ENCODE results near the gene NOS2.
"Not testable (repeated sequence)": the region's sequence is repeated elsewhere in the genome, so short reads cannot be mapped to it uniquely, and the experiment has no call there.

NOS2 gene

GRCh38 chr17:27755706-27756466 is 44.4 kb downstream of the NOS2 start:
- DNase-seq (ENCODE audit: low read depth) = no peak

- DNase-seq (ENCODE audit: low read depth) = no peak
These were observed 45.8 kb downstream of the NOS2 start for GRCh38 chr17:27754549-27754948.

DNA sequence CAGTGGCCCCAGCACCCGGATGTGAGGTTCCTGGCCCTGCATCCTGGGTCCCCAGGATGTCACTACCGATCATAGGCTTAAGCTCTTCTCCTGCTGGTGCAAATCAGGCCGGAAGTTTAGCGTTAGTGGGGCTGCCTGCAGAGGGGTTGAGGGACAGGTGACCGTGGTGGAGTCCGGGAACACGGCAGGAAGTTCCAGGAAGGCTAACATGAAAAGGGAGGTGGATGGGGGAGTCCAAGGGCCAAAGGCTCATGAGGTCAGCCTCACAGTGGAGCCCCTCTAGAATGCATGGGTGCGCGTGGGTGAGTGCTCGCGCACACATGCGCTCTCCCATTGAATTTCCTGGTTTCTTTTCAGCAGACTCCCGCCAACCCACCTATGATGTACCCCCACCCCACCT is 46.6 kb downstream of the NOS2 start:
- not testable (repeated sequence) for DNase-seq (ENCODE audit: low read depth)

DNA sequence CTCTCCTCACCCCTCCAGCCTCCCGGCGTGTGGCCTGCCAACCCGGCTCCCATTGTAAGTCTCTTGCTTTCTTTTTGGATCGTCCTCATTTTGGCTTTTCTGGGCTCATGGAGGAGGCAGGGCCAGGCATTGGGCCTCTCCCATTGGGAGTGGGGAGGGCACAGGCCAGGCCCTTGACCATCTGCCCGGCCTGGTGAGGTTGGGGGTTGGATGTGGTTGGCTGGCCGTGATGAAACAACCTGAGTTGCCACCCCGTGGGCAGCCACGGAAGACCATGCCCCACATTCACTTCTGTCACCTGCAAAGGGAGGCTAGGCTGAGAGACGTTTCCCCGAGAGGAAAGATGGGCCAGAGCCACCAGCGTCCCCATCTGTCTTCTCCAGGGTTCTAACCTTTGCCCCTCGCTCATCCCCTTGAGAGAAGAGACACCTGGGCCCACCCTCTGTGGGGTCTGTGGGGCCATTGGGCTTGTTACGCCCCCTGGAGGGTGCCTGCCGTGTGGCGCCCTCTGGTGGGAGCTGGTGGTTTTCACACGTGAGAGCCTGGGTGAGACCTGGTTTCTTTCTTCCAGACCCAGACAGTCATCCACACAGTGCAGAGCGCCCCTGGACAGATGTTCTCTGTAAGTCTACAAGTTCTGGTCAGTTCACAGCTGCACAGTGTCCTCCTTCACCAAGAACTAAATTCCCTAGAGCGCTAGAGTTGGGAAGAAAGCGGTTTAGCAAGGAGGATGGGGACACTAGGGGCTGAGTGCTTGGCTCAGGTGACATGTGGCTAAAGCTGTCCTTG is 47.3 kb downstream of the NOS2 start:
- DNase-seq (ENCODE audit: low read depth) = not testable (repeated sequence)

DNA sequence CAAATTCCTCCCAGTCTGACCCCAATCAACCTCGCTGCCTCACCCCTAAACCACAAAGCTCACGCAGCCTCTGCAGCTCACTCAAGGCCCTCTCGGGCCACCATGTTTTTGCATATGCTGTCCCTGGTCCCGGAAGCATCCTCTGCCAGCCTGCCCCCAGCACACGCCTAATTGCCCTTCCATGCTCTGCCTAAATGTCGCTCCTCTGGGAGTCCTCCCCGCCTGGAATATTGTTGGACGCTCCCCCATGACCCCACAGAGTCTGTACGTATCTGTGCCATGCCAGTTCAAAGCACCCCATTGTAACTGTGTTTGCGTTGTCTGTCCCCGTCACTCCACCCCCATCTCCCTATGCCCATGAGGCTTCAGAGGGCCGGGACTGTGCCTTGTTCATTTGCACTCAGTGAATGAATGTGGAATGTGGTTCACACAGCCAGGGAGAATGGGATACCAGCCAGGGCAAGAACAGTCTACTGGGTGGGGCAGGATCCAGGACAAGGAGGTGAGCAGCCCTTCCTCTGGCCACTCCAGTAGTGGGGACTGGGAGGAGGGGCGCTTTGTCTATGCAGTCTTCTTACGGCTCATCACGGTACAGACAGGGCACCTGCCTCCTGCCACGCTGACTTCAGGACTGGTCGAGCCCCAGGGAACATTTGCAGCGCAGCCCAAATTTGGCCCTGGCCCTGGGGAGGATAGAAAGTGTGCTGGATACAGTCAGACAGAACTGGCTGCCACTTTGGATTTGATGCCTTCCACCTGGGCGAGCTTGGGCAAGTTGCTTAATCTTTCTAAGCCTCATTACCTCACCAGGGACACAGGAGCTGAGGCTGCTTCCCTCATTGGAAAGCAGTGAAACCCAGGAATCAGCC is 48.5 kb downstream of the NOS2 start:
- no peak for DNase-seq (ENCODE audit: low read depth)

- DNase-seq (ENCODE audit: low read depth) = no peak
These were observed 49.2 kb downstream of the NOS2 start for GRCh38 chr17:27751166-27751565.

- not testable (repeated sequence) for DNase-seq (ENCODE audit: low read depth)
These were observed 50.7 kb downstream of the NOS2 start for GRCh38 chr17:27749562-27750150.

GRCh38 chr17:27748360-27748825 is 51.9 kb downstream of the NOS2 start:
- no peak for DNase-seq (ENCODE audit: low read depth)

DNA sequence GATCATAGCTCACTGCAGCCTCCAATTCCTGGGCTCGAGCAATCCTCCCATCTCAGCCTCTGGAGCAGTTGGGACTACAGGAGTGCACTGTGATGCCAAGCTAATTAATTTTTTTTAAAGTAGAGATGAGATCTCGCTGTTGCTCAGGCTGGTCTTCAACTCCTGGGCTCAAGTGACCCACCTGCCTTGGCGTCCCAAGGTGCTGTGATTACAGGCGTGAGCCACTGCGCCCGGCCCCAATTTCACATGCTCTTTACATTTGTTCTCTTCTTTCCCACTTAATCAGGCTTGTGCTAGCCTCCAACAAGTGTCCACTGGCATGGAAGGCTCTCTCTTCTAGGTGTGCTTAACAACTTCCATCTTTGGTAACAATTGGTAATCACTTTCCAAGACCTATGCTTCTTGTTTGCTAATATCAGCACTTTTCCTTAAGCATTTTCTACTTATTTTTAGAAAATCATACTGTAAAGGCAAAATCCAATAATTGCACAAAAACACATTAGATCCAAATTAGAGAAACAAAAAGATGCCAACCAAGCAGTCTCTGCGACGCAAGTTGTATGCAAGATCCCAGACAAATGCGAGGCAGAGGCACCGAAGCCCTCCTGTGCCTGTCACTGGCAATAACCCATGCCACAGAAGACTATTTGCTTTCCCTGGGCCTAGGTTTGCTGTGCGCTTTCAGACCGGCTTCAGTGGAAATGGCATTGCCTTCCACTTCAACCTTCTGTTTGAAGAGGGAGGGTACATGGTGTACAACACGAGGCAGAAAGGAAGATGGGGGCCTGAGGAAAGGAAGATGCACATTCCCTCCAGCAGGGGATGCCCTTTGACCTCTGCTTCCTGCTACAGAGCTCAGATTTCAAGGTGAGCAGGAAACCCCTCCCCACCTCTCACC is 52.6 kb downstream of the NOS2 start:
- DNase-seq (ENCODE audit: low read depth) = no peak

- no peak for DNase-seq (ENCODE audit: low read depth)
These were observed 53.4 kb downstream of the NOS2 start for GRCh38 chr17:27746881-27747280.

DNA sequence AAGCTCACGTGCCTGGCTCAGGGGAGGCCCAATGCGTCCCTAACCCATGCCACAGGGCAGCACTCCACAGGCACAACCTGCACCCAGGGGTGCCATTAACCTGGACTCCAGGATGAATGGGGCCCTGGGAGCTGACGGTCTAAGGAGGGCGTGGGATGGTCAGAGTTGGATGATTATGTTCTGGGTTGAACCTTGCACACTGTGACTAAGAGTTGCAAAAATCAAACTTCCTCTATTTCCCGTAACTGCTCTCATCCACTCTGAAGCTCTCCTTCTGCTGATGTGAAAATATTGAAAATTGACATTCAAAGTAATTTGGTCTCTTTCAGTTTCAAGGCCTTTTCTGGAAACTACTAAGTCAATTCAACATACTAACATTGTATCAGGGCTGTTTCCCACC is 54.0 kb downstream of the NOS2 start:
- not testable (repeated sequence) for DNase-seq (ENCODE audit: low read depth)

GRCh38 chr17:27745207-27745830 is 55.0 kb downstream of the NOS2 start:
- not testable (repeated sequence) for DNase-seq (ENCODE audit: low read depth)

DNA sequence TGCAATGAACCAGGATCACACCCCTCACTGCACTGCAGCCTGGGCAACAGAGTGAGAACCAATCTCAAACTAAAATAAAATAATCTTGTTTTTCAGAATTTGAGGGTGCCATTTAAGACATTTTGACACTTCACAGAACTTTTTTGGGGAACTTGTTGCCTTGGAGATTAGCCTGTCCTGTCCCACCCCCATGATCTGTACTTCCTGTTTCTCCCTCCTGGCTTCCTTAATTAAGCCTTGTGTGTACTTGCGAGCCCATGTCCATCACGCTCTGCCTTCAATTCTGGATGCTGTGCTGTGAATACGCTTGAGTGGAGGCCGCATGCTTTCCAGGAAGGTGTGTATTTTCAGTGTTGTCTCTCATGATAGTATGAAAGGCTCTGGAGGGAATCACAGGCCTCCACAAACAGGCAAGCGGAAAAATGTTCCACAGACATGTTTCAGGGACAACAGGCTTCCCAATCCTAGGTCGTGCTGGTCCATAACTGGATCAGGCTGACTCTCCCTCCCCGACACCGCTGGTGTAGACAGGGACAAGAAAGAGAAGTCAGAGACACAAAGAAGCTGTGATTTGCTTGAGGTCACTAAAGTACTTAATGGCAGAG is 56.9 kb downstream of the NOS2 start:
- no peak for DNase-seq (ENCODE audit: low read depth)

GRCh38 chr17:27741971-27742575 is 58.3 kb downstream of the NOS2 start:
- no peak for DNase-seq (ENCODE audit: low read depth)

DNA sequence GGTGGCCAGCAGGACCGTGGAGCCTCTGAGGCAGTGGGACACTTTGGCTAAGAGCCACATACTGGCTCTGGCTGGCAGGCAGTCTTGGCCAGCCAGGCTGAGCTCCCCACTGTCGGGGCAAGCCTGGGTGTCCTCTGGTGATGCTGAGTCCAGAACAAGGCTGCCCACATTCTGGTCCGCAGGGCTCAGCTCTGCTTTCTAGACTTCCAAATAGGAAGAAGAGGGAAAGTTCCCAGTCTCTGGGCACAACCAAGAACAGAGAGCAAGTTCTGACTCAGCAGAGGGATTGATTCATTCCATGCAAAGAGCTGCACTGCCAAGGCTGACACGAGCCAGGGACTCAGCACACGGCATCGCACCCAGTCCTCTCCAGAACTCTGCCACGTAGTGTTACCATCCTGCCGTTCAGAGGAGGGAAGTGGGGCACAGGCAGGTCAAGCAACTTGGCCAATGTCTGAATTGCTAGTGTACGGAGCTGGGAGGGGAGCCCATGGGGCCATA is 58.9 kb downstream of the NOS2 start:
- no peak for DNase-seq (ENCODE audit: low read depth)

DNA sequence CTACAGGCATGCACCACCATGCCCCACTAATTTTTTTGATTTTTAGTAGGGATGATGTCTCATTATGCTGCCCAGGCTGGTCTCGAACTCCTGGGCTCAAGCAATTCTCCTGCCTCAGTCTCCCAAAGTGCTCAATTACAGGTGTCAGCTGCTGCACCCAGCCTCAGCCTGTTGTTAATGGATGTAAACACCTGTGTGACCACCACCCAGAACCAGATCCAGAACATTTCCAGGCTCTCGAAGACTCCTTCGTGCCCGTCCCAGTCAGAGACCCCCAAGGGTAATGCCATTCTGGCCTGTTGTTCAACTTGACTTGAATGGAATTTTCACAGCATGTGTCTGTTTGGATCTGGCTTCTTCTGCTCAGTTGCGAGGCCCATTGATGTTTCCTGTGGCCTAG is 59.8 kb downstream of the NOS2 start:
- DNase-seq (ENCODE audit: low read depth) = not testable (repeated sequence)

DNA sequence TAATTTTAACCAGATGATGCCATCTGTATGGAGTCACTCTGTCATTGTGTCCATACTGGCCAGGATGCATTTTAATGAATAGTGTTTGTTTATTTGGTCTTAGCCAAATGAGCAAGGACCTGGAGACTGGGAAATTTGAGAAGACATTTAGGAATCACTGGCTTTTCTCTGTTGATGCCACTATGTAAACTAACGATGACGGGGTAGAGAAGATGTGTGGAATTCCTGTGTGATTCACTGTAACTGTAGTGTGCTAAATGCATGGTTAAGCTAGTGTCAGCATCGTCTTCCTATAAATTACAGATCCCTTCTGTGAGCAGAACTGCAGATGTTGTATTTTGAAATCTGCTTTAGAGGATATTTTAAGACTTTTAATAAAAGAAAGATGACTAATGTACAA is 66.6 kb downstream of the NOS2 start:
- no peak for DNase-seq (ENCODE audit: low read depth)

DNA sequence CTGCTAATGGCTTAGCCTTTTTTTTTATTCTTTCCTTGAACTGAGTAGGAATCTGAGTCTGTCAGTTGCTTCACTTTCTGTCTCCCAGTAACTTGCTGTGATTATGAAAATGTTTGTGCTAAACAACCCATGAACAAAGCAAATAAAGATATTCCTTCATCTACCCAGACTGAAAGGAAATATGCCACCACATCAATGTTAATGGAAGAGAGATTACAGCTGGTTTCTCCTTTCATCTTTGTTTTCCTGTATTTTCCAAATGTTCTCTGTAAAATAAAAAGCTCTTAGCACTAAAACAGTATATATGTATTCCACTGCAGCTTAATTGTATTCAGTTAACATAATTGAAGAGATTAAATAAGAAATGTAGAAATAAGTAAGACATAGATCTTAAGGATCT is 67.6 kb downstream of the NOS2 start:
- not testable (repeated sequence) for DNase-seq (ENCODE audit: low read depth)

GRCh38 chr17:27725982-27726381 is 74.3 kb downstream of the NOS2 start:
- not testable (repeated sequence) for DNase-seq (ENCODE audit: low read depth)
